Peyer's patch (tissue), 4 donors: Measurements from ENCODE around the gene THUMPD3. TPM values are rescaled to one million over a fixed set of nuclear protein-coding genes. Genes with fewer than 3 reads are reported as not detected.
A peak's percentile ranks its signal among the peaks of the same experiment; 100 is the strongest.

Experiments
- DNase-seq, 3 donors: peaks; one replicate each; pipeline ENCODE4 v3.0.0-alpha.2; 2017 to 2019
- H3K27ac ChIP-seq, 4 donors: fragments of 200-600 bp; sonication (generic); one replicate each; pipeline ENCODE4 v1.5.1; 2016 to 2019
- H3K27me3 ChIP-seq, 2 donors: fragments of 200-600 bp; sonication (generic); one replicate each; pipeline ENCODE4 v1.5.1; 2019
- H3K36me3 ChIP-seq, 3 donors: fragments of 200-600 bp; sonication (generic); one replicate each; pipeline ENCODE4 v1.5.1; 2016 to 2019
- H3K4me1 ChIP-seq, 4 donors: fragments of 200-600 bp; sonication (generic); one replicate each; pipeline ENCODE4 v1.5.1; 2016 to 2019
- H3K4me3 ChIP-seq, 4 donors: fragments of 200-600 bp; sonication (generic); 1 replicate in 3 of 4; 2 replicates in 1 of 4; pipeline ENCODE4 v1.5.1; 2016 to 2019; ENCODE audit warnings: mild to moderate bottlenecking in 1 of 4
- H3K9me3 ChIP-seq, 4 donors: fragments of 200-600 bp; sonication (generic); one replicate each; pipeline ENCODE4 v1.5.1; 2016 to 2019; ENCODE audit warnings: mild to moderate bottlenecking in 1 of 4
- CTCF ChIP-seq, 6 experiments: fragments of 450-650 bp in 4 of 6; fragments of 200-600 bp in 2 of 6; sonication (generic) in 1 of 6; IDR thresholded peaks; one replicate each; pipeline ENCODE4 v1.5.1; 2017 to 2019; ENCODE audit warnings: antibody characterized with exemption in 6 of 6, mild to moderate bottlenecking in 3 of 6, moderate library complexity in 1 of 6
- POLR2A ChIP-seq, 2 donors: fragments of 450-650 bp; IDR thresholded peaks; one replicate each; pipeline ENCODE4 v1.5.1; 2017; ENCODE audit warnings: antibody characterized with exemption in 2 of 2, mild to moderate bottlenecking in 2 of 2, moderate library complexity in 2 of 2
- total RNA-seq, 4 donors: library from RNA; depleted of rRNA; stranded (reverse); fragments of >200 nt; gene quantifications; one replicate each; pipeline ENCODE4 v1.1.0, GENCODE V29; 2016

Gene THUMPD3
- total RNA-seq, 4 donors from 2014 or later, result 16.8 to 31.5 (median 22.7) TPM

GRCh38 chr3:9415485-9416138 is 52.8 kb downstream of the THUMPD3 start:
- DNase-seq, result no peak
- Histone ChIP-seq H3K27ac (peak overlapping the region in 1 of 4 donors; percentile 10), H3K4me3 (no peak overlapping the region), H3K36me3 (no peaks in the 10 kb centered on the region), H3K4me1 (peaks cover 0 to 42% (median 4%) of the 10 kb centered on the region in 4 donors), H3K27me3 (no peaks in the 10 kb centered on the region), H3K9me3 (no peaks in the 10 kb centered on the region)
- TF ChIP-seq POLR2A (IDR thresholded peaks at IDR 0.05) (no peak), CTCF (IDR thresholded peaks at IDR 0.05) (no peak)

GRCh38 chr3:9416139-9416780 is 53.4 kb downstream of the THUMPD3 start:
- Histone ChIP-seq H3K27ac (peak overlapping the region in 1 of 4 donors; percentile 10), H3K9me3 (no peaks in the 10 kb centered on the region), H3K27me3 (no peaks in the 10 kb centered on the region), H3K4me3 (no peak overlapping the region), H3K36me3 (no peaks in the 10 kb centered on the region), H3K4me1 (peaks cover 0 to 42% (median 4%) of the 10 kb centered on the region in 4 donors)
- TF ChIP-seq POLR2A (IDR thresholded peaks at IDR 0.05) (no peak), CTCF (IDR thresholded peaks at IDR 0.05) (no peak)
- DNase-seq, result no peak

- H3K9me3 ChIP-seq, result no peaks in the 10 kb centered on the region
- DNase-seq, result no peak
- no peak overlapping the region for H3K27ac ChIP-seq
- H3K36me3 ChIP-seq, result peaks cover 0 to 11% (median 0%) of the 10 kb centered on the region in 3 donors
- TF ChIP-seq POLR2A (IDR thresholded peaks at IDR 0.05) (no peak), CTCF (IDR thresholded peaks at IDR 0.05) (no peak)
- no peaks in the 10 kb centered on the region for H3K27me3 ChIP-seq
- peaks cover 0 to 53% (median 4%) of the 10 kb centered on the region in 4 donors for H3K4me1 ChIP-seq
- no peak overlapping the region for H3K4me3 ChIP-seq
Observed at GRCh38 chr3:9420850-9421549, 58.1 kb downstream of the THUMPD3 start.

GRCh38 chr3:9422712-9423424 is 60.0 kb downstream of the THUMPD3 start:
- TF ChIP-seq POLR2A (IDR thresholded peaks at IDR 0.05) (peak; percentile 35 to 68), CTCF (IDR thresholded peaks at IDR 0.05) (peak in 5 of 6 experiments; percentile 17 to 73 (median 69))
- Histone ChIP-seq H3K4me3 (no peak overlapping the region), H3K27ac (peak overlapping the region in 3 of 4 donors; percentile 52 to 83 (median 82)), H3K4me1 (peaks cover 0 to 53% (median 4%) of the 10 kb centered on the region in 4 donors), H3K36me3 (peaks cover 0 to 28% (median 0%) of the 10 kb centered on the region in 3 donors), H3K9me3 (no peaks in the 10 kb centered on the region), H3K27me3 (no peaks in the 10 kb centered on the region)
- peak in 2 of 3 donors; percentile 28 to 89 for DNase-seq

GRCh38 chr3:9428411-9428810 is 65.6 kb downstream of the THUMPD3 start:
- Histone ChIP-seq H3K27me3 (no peaks in the 10 kb centered on the region), H3K4me3 (no peak overlapping the region), H3K27ac (no peak overlapping the region), H3K9me3 (no peaks in the 10 kb centered on the region), H3K36me3 (peaks cover 0 to 83% (median 0%) of the 10 kb centered on the region in 3 donors), H3K4me1 (peaks cover 0 to 11% (median 0%) of the 10 kb centered on the region in 4 donors)
- no peak for DNase-seq
- TF ChIP-seq POLR2A (IDR thresholded peaks at IDR 0.05), result no peak
- no peak for TF ChIP-seq CTCF (IDR thresholded peaks at IDR 0.05)
